ENCODE data around the gene SUOX.
"Not testable (repeated sequence)": the region's sequence is repeated elsewhere in the genome, so short reads cannot be mapped to it uniquely, and the experiment has no call there.

SUOX gene

GRCh38 chr12:56020423-56021184 lies 23.5 kb downstream of the SUOX start, which contains the start of gene IKZF4:
Gene IKZF4 (plus strand): TSS chr12:56021043. CDS start chr12:56021494, 451 bp downstream.
- DNase-seq (ENCODE audit: low read depth): no peak

GRCh38 chr12:56021889-56022497 lies 24.9 kb downstream of the SUOX start:
- DNase-seq (ENCODE audit: low read depth): no peak

GRCh38 chr12:56028511-56029165 lies 31.6 kb downstream of the SUOX start:
- no peak for DNase-seq (ENCODE audit: low read depth)

- DNase-seq (ENCODE audit: low read depth): no peak
Observed at GRCh38 chr12:56029166-56029519, 32.1 kb downstream of the SUOX start.

GRCh38 chr12:56029666-56030293 lies 32.7 kb downstream of the SUOX start:
- no peak for DNase-seq (ENCODE audit: low read depth)

GRCh38 chr12:56031987-56032386 lies 34.9 kb downstream of the SUOX start:
- no peak for DNase-seq (ENCODE audit: low read depth)

GRCh38 chr12:56034586-56035332 lies 37.7 kb downstream of the SUOX start:
- DNase-seq (ENCODE audit: low read depth): no peak

- no peak for DNase-seq (ENCODE audit: low read depth)
Observed at GRCh38 chr12:56037161-56037560, 40.1 kb downstream of the SUOX start.

GRCh38 chr12:56038022-56038655 lies 41.1 kb downstream of the SUOX start:
- no peak for DNase-seq (ENCODE audit: low read depth)

GRCh38 chr12:56040151-56040550 lies 43.1 kb downstream of the SUOX start:
- DNase-seq (ENCODE audit: low read depth): no peak

- no peak for DNase-seq (ENCODE audit: low read depth)
Observed at GRCh38 chr12:56040963-56041551, 44.0 kb downstream of the SUOX start.

GRCh38 chr12:56041552-56042429 lies 44.7 kb downstream of the SUOX start, which contains the start of gene RPS26:
Gene RPS26 (plus strand): TSS chr12:56041918. CDS start chr12:56042167, 249 bp downstream.
- peak; percentile 90 for DNase-seq (ENCODE audit: low read depth)

- not testable (repeated sequence) for DNase-seq (ENCODE audit: low read depth)
Observed at GRCh38 chr12:56042430-56042813, 45.3 kb downstream of the SUOX start.

GRCh38 chr12:56042843-56043242 lies 45.8 kb downstream of the SUOX start:
- no peak for DNase-seq (ENCODE audit: low read depth)

GRCh38 chr12:56046027-56046780 lies 49.1 kb downstream of the SUOX start:
- no peak for DNase-seq (ENCODE audit: low read depth)

GRCh38 chr12:56053407-56053893 lies 56.4 kb downstream of the SUOX start:
- no peak for DNase-seq (ENCODE audit: low read depth)

Measured in T follicular helper cell (primary cell).